NCI-H1092 treated with DMSO at 0.1 percent for 48 hours (cell line): Measurements from ENCODE around the gene CTNNA2.

Source experiments
- DNase-seq: peaks from one replicate; lab custom pipeline; 2025; lab: John Stamatoyannopoulos, UW

Gene CTNNA2

GRCh38 chr2:80217446-80217845 lies 704.6 kb downstream of the CTNNA2 start:
- DNase-seq: no peak

- no peak for DNase-seq
These were observed 709.8 kb downstream of the CTNNA2 start for GRCh38 chr2:80222644-80223043.

GRCh38 chr2:80231421-80231820 lies 718.6 kb downstream of the CTNNA2 start:
- DNase-seq: no peak

- no peak for DNase-seq
These were observed 720.5 kb downstream of the CTNNA2 start for GRCh38 chr2:80233333-80233732.

- DNase-seq: no peak
These were observed 726.0 kb downstream of the CTNNA2 start for GRCh38 chr2:80238692-80239469.

GRCh38 chr2:80242355-80242910 lies 729.6 kb downstream of the CTNNA2 start:
- no peak for DNase-seq

- no peak for DNase-seq
These were observed 732.2 kb downstream of the CTNNA2 start for GRCh38 chr2:80244905-80245584.

- DNase-seq: no peak
These were observed 733.7 kb downstream of the CTNNA2 start for GRCh38 chr2:80246534-80246933.

- DNase-seq: no peak
These were observed 734.5 kb downstream of the CTNNA2 start for GRCh38 chr2:80247339-80247738.

- DNase-seq: no peak
These were observed 735.3 kb downstream of the CTNNA2 start for GRCh38 chr2:80248146-80248545.

GRCh38 chr2:80252294-80252986 lies 739.6 kb downstream of the CTNNA2 start:
- DNase-seq: no peak

- no peak for DNase-seq
These were observed 743.3 kb downstream of the CTNNA2 start for GRCh38 chr2:80255918-80256781.

- no peak for DNase-seq
These were observed 743.9 kb downstream of the CTNNA2 start for GRCh38 chr2:80256782-80257167.

- no peak for DNase-seq
These were observed 744.6 kb downstream of the CTNNA2 start for GRCh38 chr2:80257450-80257849.

- no peak for DNase-seq
These were observed 745.5 kb downstream of the CTNNA2 start for GRCh38 chr2:80258341-80258740.

- no peak for DNase-seq
These were observed 745.9 kb downstream of the CTNNA2 start for GRCh38 chr2:80258793-80259192.

GRCh38 chr2:80259292-80259691 lies 746.4 kb downstream of the CTNNA2 start:
- no peak for DNase-seq

GRCh38 chr2:80266231-80266630 lies 753.4 kb downstream of the CTNNA2 start:
- no peak for DNase-seq

- no peak for DNase-seq
These were observed 757.0 kb downstream of the CTNNA2 start for GRCh38 chr2:80269806-80270205.

- no peak for DNase-seq
These were observed 767.7 kb downstream of the CTNNA2 start for GRCh38 chr2:80280598-80280997.

GRCh38 chr2:80281049-80281448 lies 768.2 kb downstream of the CTNNA2 start:
- DNase-seq: no peak

GRCh38 chr2:80288576-80288975 lies 775.7 kb downstream of the CTNNA2 start:
- DNase-seq: peak; percentile 25
